HFFc6 (cell line): Measurements from ENCODE around the gene ZNF814. TPM values are rescaled to one million over a fixed set of nuclear protein-coding genes. Genes with fewer than 3 reads are reported as not detected.

ENCODE experiments used
- DNase-seq: peaks from one replicate; pipeline ENCODE4 v3.0.0-alpha.2; 2018
- H3K27ac Mint-ChIP-seq: 2 replicates; pipeline ENCODE4 v1.8.0; 2020; ENCODE audit warnings: mild to moderate bottlenecking, mixed read lengths
- H3K27me3 Mint-ChIP-seq: 2 replicates; pipeline ENCODE4 v1.8.0; 2021; ENCODE audit warnings: mild to moderate bottlenecking, moderate library complexity, mixed read lengths; ENCODE audit not compliant: insufficient read depth
- H3K36me3 Mint-ChIP-seq: 2 replicates; pipeline ENCODE4 v1.8.0; 2021; ENCODE audit warnings: low read depth, mixed read lengths
- H3K4me1 Mint-ChIP-seq: 2 replicates; pipeline ENCODE4 v1.8.0; 2020; ENCODE audit warnings: low read depth, mixed read lengths
- H3K4me3 Mint-ChIP-seq: 2 replicates; pipeline ENCODE4 v1.8.0; 2020; ENCODE audit warnings: mild to moderate bottlenecking, moderate library complexity, mixed read lengths
- H3K9me3 Mint-ChIP-seq: 2 replicates; pipeline ENCODE4 v1.8.0; 2020; ENCODE audit warnings: mild to moderate bottlenecking, mixed read lengths
- CTCF ChIP-seq: fragments of 200-600 bp; sonication (generic); IDR thresholded peaks from 2 replicates; pipeline ENCODE4 v1.5.0; 2021; ENCODE audit warnings: antibody characterized with exemption, mild to moderate bottlenecking
- total RNA-seq, 6 experiments: library from RNA; stranded (reverse); fragmentation: NEBNext Ultra II Directional; extraction: Animal tissue kit (Norgen Biotek cat#: 25700); gene quantifications; 2 replicates in 1 of 6; 3 replicates in 5 of 6; pipeline ENCODE4 v1.2.3, GENCODE V29; 2021

Gene ZNF814
- total RNA-seq, 6 experiments from 2014 or later, result 1.00 to 1.6 (median 1.3) TPM

DNA sequence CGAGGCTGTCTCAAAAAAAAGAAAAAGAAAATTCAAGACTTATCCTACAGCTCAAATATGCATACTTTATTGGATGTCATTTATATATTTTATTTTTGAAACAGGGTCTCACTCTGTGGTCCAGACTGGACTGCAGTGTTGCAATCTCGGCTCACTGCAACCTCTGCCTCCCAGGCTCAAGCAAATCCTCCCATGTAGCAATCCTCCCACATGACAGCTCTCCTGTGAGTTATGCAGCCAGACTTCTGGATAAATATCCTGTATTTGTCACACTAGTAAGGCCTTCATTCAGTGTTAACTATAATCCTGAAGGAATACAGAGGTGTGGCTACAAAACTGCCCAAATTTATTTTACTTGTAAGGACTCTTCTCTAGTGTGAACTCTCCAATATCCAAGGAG lies 81.3 kb downstream of the ZNF814 start:
- Mint-ChIP-seq H3K27ac (no peak overlapping the region), H3K27me3 (no peaks in the 10 kb centered on the region; the same call in 1 of the 2 replicates), H3K9me3 (no peaks in the 10 kb centered on the region), H3K36me3 (peaks cover 27% of the 10 kb centered on the region), H3K4me3 (no peak overlapping the region), H3K4me1 (peaks cover 22% of the 10 kb centered on the region)
- DNase-seq, result no peak
- no peak for TF ChIP-seq CTCF

- no peak for TF ChIP-seq CTCF
- H3K36me3 Mint-ChIP-seq, result peaks cover 20% of the 10 kb centered on the region
- DNase-seq, result peak; percentile 86
These were observed 85.1 kb downstream of the ZNF814 start for GRCh38 chr19:57803594-57804325.

DNA sequence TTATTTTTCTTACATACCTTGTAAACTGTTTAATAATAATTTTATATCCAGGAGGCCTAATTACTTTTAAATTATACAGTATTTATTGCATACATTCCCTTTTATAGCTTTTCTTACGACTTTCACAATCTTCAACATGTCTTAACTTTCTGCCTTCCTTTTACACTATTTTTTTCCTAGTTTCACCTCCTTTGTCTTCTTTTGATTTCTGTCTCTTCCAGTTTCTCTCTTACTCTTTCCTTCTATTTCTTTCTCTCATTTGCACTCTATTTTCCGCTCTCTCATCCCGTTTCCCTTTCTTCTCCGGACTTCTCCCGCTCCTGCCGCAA lies 85.6 kb downstream of the ZNF814 start:
- peak overlapping the region; percentile 94 for H3K4me3 Mint-ChIP-seq
- peaks cover 39% of the 10 kb centered on the region for H3K4me1 Mint-ChIP-seq
- H3K27ac Mint-ChIP-seq, result peak overlapping the region; percentile 92
- TF ChIP-seq CTCF, result no peak
- DNase-seq, result no peak
- no peaks in the 10 kb centered on the region; the same call in 1 of the 2 replicates for H3K27me3 Mint-ChIP-seq
- H3K9me3 Mint-ChIP-seq, result no peaks in the 10 kb centered on the region
- H3K36me3 Mint-ChIP-seq, result peaks cover 20% of the 10 kb centered on the region

More at GRCh38 chr19:57803594-57804325, 85.1 kb downstream of the ZNF814 start:
- H3K27me3 Mint-ChIP-seq, result no peaks in the 10 kb centered on the region; the same call in 1 of the 2 replicates
- H3K9me3 Mint-ChIP-seq, result no peaks in the 10 kb centered on the region
- H3K4me3 Mint-ChIP-seq, result peak overlapping the region; percentile 94
- H3K4me1 Mint-ChIP-seq, result peaks cover 39% of the 10 kb centered on the region
- H3K27ac Mint-ChIP-seq, result peak overlapping the region; percentile 92

DNA sequence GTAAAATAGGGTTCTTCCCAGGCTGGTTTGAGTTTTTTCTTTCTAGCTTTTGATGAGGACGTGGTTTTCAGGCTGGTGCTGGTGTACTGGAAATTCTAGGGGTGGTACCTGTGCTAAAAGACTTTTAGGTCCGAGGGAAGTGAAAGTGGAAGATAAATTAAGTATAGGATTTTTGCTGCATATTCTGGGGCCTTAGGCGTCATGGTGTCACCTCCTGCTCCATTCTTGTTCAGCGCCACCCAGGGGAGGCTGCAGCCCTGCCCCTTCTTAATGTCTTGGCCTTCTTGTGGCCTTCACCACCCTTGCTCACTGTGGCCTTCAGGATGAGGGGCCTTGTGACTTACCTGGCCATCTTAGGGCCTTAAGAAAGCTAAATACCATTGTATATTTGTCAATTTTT lies 86.6 kb downstream of the ZNF814 start:
- peak overlapping the region; percentile 65 for H3K27ac Mint-ChIP-seq
- peaks cover 13% of the 10 kb centered on the region for H3K36me3 Mint-ChIP-seq
- TF ChIP-seq CTCF, result no peak
- H3K4me3 Mint-ChIP-seq, result peak overlapping the region; percentile 34; the same call in 1 of the 2 replicates
- H3K9me3 Mint-ChIP-seq, result no peaks in the 10 kb centered on the region
- H3K4me1 Mint-ChIP-seq, result peaks cover 39% of the 10 kb centered on the region
- DNase-seq, result no peak
- H3K27me3 Mint-ChIP-seq, result no peaks in the 10 kb centered on the region; the same call in 1 of the 2 replicates

DNA sequence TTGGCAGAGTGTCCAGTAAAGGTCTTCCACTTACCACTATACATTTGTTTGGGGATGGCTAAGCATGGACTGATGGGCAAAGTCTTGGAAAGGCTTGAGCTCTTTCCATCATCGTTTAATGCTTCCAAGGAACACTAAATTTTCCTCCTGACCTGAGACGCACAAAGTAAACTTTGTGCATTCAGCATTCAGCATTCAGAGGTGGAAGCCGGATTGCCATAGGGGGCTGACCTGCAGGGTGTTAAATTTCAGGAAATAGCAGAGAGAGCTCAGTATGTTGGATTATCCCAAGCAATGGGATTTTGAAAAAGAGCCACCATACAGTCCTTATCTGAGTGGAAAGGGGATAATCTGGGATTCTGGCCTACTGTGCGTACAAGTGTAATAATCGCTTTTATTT lies 88.1 kb downstream of the ZNF814 start:
- no peak overlapping the region; the same call in 1 of the 2 replicates for H3K4me3 Mint-ChIP-seq
- no peak for DNase-seq
- peaks cover 12% of the 10 kb centered on the region for H3K36me3 Mint-ChIP-seq
- peaks cover 39% of the 10 kb centered on the region for H3K4me1 Mint-ChIP-seq
- H3K27ac Mint-ChIP-seq, result peak overlapping the region; percentile 29; the same call in 1 of the 2 replicates
- no peak for TF ChIP-seq CTCF
- no peaks in the 10 kb centered on the region for H3K9me3 Mint-ChIP-seq
- H3K27me3 Mint-ChIP-seq, result no peaks in the 10 kb centered on the region; the same call in 1 of the 2 replicates

Other genes starting within 250 kb of the ZNF814 start
- not detected for gene ZSCAN4, start 220.1 kb downstream of the ZNF814 start, total RNA-seq
- gene ZNF551, start 207.1 kb downstream of the ZNF814 start, total RNA-seq, result 1 to 10 TPM; 3.3 to 4.6 (median 4.4) TPM
- gene ZNF154, start 179.8 kb downstream of the ZNF814 start, total RNA-seq, result under 1 TPM in 4 of 6 experiments, not detected in 2; 0.11 to 0.20 (median 0.16) TPM
- gene ZNF671, start 161.4 kb downstream of the ZNF814 start, total RNA-seq, result 1 to 10 TPM; 2.8 to 4.2 (median 3.7) TPM
- 1 to 10 TPM; 5.4 to 9.3 (median 7.0) TPM for gene ZNF776, start 142.2 kb downstream of the ZNF814 start, total RNA-seq
- gene ZNF586, start 119.4 kb downstream of the ZNF814 start, total RNA-seq, result 1 to 10 TPM; 6.4 to 8.8 (median 6.9) TPM
- 1 to 10 TPM; 2.7 to 3.8 (median 3.0) TPM for gene ZNF552, start 74.1 kb downstream of the ZNF814 start, total RNA-seq
- 10 to 100 TPM in 1 of 6 experiments, 1 to 10 TPM in 5; 7.8 to 10.7 (median 9.4) TPM for gene ZNF587B, start 58.7 kb downstream of the ZNF814 start, total RNA-seq
- 10 to 100 TPM; 22.6 to 28.6 (median 25.3) TPM for gene ZNF587, start 39.2 kb downstream of the ZNF814 start, total RNA-seq
- gene ZNF417, start 27.6 kb upstream of the ZNF814 start, total RNA-seq, result 10 to 100 TPM in 1 of 6 experiments, 1 to 10 TPM in 5; 6.8 to 10.3 (median 9.0) TPM
- under 1 TPM; 0.07 to 0.81 (median 0.46) TPM for gene ZNF418, start 46.4 kb upstream of the ZNF814 start, total RNA-seq
- gene ZNF256, start 58.7 kb upstream of the ZNF814 start, total RNA-seq, result 1 to 10 TPM; 2.8 to 3.9 (median 3.2) TPM
- gene C19orf18, start 85.5 kb upstream of the ZNF814 start, total RNA-seq, result under 1 TPM in 3 of 6 experiments, not detected in 3; 0.23 to 0.59 (median 0.33) TPM
- gene ZNF606, start 113.8 kb upstream of the ZNF814 start, total RNA-seq, result 1 to 10 TPM; 3.5 to 6.0 (median 4.9) TPM
- not detected for gene ZSCAN1, start 145.0 kb upstream of the ZNF814 start, total RNA-seq
- gene ZNF135, start 170.2 kb upstream of the ZNF814 start, total RNA-seq, result under 1 TPM in 2 of 6 experiments, not detected in 4; 0.07 to 0.09 TPM
- 1 to 10 TPM in 5 of 6 experiments, under 1 TPM in 1; 0.80 to 2.8 (median 2.1) TPM for gene ZSCAN18, start 209.2 kb upstream of the ZNF814 start, total RNA-seq